BLaER1 (cell line): ENCODE data around the gene IPO7.
A peak's percentile ranks its signal among the peaks of the same experiment; 100 is the strongest.

ENCODE experiments used
- H3K27ac ChIP-seq: shearing (Covaris generic); formaldehyde crosslinking; 2 replicates; pipeline ENCODE4 v1.8.1; 2022
- H3K27me3 ChIP-seq: shearing (Covaris generic); formaldehyde crosslinking; 2 replicates; pipeline ENCODE4 v1.8.1; 2022
- H3K36me3 ChIP-seq: shearing (Covaris generic); formaldehyde crosslinking; 2 replicates; pipeline ENCODE4 v1.8.1; 2022
- H3K4me1 ChIP-seq: shearing (Covaris generic); formaldehyde crosslinking; 2 replicates; pipeline ENCODE4 v1.8.1; 2022
- H3K4me2 ChIP-seq: shearing (Covaris generic); formaldehyde crosslinking; 2 replicates; pipeline ENCODE4 v1.8.1; 2022
- H3K4me3 ChIP-seq: shearing (Covaris generic); formaldehyde crosslinking; 2 replicates; pipeline ENCODE4 v1.8.1; 2022
- H3K9ac ChIP-seq: shearing (Covaris generic); formaldehyde crosslinking; 2 replicates; pipeline ENCODE4 v1.8.1; 2022
- H3K9me3 ChIP-seq: shearing (Covaris generic); formaldehyde crosslinking; 2 replicates; pipeline ENCODE4 v1.8.1; 2022
- H4K20me1 ChIP-seq: shearing (Covaris generic); formaldehyde crosslinking; 2 replicates; pipeline ENCODE4 v1.8.1; 2022
- Cebpa-rat ChIP-seq: shearing (Covaris generic); IDR thresholded peaks from 2 replicates; pipeline ENCODE4 v1.8.1; 2022

Gene IPO7

DNA sequence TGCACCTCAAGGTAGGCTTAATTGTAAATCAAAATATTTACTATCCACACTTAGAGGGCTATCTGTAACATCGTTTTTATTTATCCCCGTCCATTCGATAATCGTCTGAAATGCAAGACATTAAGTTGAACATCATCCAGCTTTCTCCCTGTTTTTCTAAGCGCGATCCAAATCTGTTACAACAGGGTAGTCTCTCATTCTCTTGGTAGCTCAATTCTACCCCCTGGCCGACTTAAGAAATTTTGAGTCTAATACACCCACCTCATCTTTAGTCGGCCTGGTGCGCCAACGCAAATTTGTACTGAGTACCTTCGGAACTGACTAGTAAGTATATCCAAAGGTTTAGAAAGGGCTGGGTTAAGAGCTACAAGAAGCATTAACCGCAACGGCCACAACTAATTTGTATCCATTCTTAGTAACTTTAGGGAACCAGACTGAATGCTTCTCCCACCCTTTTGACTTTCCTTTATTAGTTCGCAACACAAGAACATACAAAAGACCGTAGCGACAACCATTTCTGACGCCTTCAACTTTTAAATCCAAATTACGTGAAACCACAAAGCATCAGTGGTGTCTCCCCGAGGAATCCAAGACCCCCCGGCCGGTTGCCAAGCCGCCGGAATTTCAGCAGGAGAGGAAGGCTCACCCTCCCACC, 75.3 kb downstream of the IPO7 start:
- H3K27ac ChIP-seq, result peak overlapping the region; percentile 100
- no peaks in the 10 kb centered on the region for H3K9me3 ChIP-seq
- no peaks in the 10 kb centered on the region for H3K27me3 ChIP-seq
- H3K4me3 ChIP-seq, result peak overlapping the region; percentile 91
- H4K20me1 ChIP-seq, result no peaks in the 10 kb centered on the region
- no peaks in the 10 kb centered on the region for H3K36me3 ChIP-seq
- peak overlapping the region; percentile 100 for H3K9ac ChIP-seq
- H3K4me2 ChIP-seq, result peak overlapping the region; percentile 80
- TF ChIP-seq Cebpa-rat, result no peak
- H3K4me1 ChIP-seq, result peaks cover 28% of the 10 kb centered on the region

DNA sequence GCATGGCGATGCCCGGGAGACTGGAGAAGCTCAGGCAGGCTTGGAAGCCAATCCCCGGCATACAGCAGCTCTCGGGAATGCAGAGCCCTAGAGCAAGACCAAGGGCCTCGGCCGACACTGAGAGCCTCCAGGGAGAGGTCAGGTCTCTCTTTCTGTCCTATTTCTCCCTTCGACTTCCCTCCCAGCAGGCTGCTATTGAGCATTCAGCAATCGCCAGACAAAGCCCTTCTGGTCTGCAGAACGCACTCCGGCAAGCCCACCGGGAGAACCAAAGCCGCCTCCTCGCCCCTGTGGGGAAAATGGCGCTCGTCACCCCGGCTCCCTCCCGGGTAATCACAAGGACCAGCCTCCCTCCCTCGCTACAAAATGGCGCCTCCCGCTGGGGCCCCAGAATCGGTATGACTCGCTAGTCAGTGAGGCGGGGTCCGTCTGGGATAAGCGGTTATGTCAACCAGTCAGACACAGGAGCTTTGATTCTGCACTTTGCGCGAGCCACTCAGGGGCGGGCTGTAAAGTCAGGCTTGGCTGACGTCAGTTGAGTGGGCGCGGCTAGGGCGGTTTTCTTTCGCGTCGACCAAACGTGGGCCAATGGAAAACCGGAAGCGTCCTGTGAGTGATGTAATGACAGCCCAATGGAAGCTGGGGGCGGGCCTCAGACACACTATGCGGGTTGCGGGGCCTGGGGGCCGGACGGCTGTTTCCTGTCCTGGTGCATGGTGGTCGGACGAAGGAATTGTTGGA, 76.0 kb downstream of the IPO7 start, which contains the start of gene ZNF143:
Gene ZNF143 (plus strand): TSS at position 691 of the 741 bp plus-strand sequence. CDS start 10,297 bp downstream, outside the sequence.
- peak within 1 kb of the TSS; percentile 89 for H3K4me2 ChIP-seq
- peak within 1 kb of the TSS; percentile 91 for H3K4me3 ChIP-seq
- no peaks in the 10 kb centered on the region for H3K9me3 ChIP-seq
- H3K4me1 ChIP-seq, result peaks cover 28% of the 10 kb centered on the region
- TF ChIP-seq Cebpa-rat, result no peak
- no peaks in the 10 kb centered on the region for H3K36me3 ChIP-seq
- H3K27me3 ChIP-seq, result no peaks in the 10 kb centered on the region
- peak within 1 kb of the TSS; percentile 100 for H3K9ac ChIP-seq
- no peaks in the 10 kb centered on the region for H4K20me1 ChIP-seq
- H3K27ac ChIP-seq, result peak within 1 kb of the TSS; percentile 100

GRCh38 chr11:9461063-9461759, 76.8 kb downstream of the IPO7 start:
- H3K36me3 ChIP-seq, result peaks cover 6% of the 10 kb centered on the region; the same call in 1 of the 2 replicates

DNA sequence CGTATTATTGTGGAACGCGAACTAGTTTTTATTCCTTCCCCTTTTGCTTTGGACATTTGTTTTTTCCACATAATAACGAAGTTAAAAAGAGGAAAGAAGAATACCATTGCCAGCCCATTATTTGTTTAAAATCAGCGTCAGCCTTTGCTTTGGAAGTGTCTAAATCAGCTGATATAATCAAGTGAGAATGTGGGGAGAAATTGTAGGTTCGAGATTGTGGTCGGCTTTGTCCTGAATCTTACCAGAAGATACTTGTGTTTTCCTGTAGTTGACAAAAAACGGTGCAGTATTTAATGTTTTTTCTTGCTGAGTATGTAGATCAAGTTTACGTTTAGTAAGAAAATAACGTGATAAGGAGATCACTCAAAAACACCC, 77.3 kb downstream of the IPO7 start:
- TF ChIP-seq Cebpa-rat, result no peak
- Histone ChIP-seq H3K27ac (peak overlapping the region; percentile 98), H3K4me3 (peak overlapping the region; percentile 71), H3K9ac (peak overlapping the region; percentile 96), H3K36me3 (peaks cover 9% of the 10 kb centered on the region; the same call in 1 of the 2 replicates), H3K27me3 (no peaks in the 10 kb centered on the region), H3K4me1 (peaks cover 28% of the 10 kb centered on the region), H3K4me2 (peak overlapping the region; percentile 89), H4K20me1 (no peaks in the 10 kb centered on the region), H3K9me3 (no peaks in the 10 kb centered on the region)

More at GRCh38 chr11:9461063-9461759, 76.8 kb downstream of the IPO7 start:
- no peak for TF ChIP-seq Cebpa-rat
- Histone ChIP-seq H3K27ac (peak overlapping the region; percentile 98), H3K4me1 (peaks cover 28% of the 10 kb centered on the region), H3K9ac (peak overlapping the region; percentile 96), H3K4me2 (peak overlapping the region; percentile 89), H4K20me1 (no peaks in the 10 kb centered on the region), H3K27me3 (no peaks in the 10 kb centered on the region), H3K9me3 (no peaks in the 10 kb centered on the region), H3K4me3 (peak overlapping the region; percentile 71)

DNA sequence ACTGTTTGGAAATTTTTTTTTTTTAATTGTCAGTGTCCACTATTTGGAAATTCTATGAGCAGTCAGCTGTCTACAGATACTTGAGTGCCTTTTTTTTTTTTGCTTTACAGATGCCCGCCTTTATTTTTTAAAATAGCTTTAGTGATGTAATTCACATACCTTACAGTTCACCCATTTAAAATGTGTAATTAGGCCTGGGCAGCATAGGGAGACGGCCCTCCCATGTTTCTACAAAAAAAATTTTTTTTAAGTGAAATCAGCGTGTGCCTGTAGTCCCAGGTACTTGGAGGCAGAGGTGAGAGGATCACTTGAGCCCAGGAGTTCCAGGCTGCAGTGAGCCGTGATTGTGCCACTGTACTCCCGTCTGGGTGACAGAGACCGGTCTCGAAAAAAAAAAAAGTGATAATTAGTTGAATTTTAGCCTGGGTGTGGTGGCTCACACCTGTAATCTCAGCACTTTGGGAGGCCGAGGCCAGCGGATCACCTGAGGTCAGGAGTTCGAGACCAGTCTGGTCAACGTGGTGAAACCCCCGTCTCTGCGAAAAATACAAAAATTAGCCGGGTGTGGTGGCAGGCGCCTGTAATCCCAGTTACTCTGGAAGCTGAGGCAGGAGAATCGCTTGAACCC, 77.8 kb downstream of the IPO7 start:
- peaks cover 12% of the 10 kb centered on the region; the same call in 1 of the 2 replicates for H3K36me3 ChIP-seq
- H3K4me3 ChIP-seq, result peak overlapping the region; percentile 71
- no peaks in the 10 kb centered on the region for H4K20me1 ChIP-seq
- peak overlapping the region; percentile 96 for H3K9ac ChIP-seq
- H3K4me1 ChIP-seq, result peaks cover 28% of the 10 kb centered on the region
- H3K27ac ChIP-seq, result peak overlapping the region; percentile 98
- no peaks in the 10 kb centered on the region for H3K27me3 ChIP-seq
- H3K9me3 ChIP-seq, result no peaks in the 10 kb centered on the region
- H3K4me2 ChIP-seq, result peak overlapping the region; percentile 89
- no peak for TF ChIP-seq Cebpa-rat

GRCh38 chr11:9462806-9463537, 78.5 kb downstream of the IPO7 start:
- Histone ChIP-seq H3K27ac (peak overlapping the region; percentile 98), H3K27me3 (no peaks in the 10 kb centered on the region), H3K4me3 (no peak overlapping the region), H3K4me1 (peaks cover 28% of the 10 kb centered on the region), H3K9ac (peak overlapping the region; percentile 96; the same call in 1 of the 2 replicates), H3K9me3 (no peaks in the 10 kb centered on the region), H4K20me1 (no peaks in the 10 kb centered on the region), H3K4me2 (peak overlapping the region; percentile 89), H3K36me3 (peaks cover 14% of the 10 kb centered on the region; the same call in 1 of the 2 replicates)
- no peak for TF ChIP-seq Cebpa-rat

GRCh38 chr11:9470765-9471164, 86.3 kb downstream of the IPO7 start:
- peaks cover 74% of the 10 kb centered on the region for H3K36me3 ChIP-seq
- no peaks in the 10 kb centered on the region for H3K9me3 ChIP-seq
- H3K27me3 ChIP-seq, result no peaks in the 10 kb centered on the region
- H3K9ac ChIP-seq, result no peak overlapping the region
- no peak for TF ChIP-seq Cebpa-rat
- H3K4me3 ChIP-seq, result no peak overlapping the region
- H3K4me2 ChIP-seq, result no peak overlapping the region
- H3K27ac ChIP-seq, result no peak overlapping the region
- H4K20me1 ChIP-seq, result no peaks in the 10 kb centered on the region
- H3K4me1 ChIP-seq, result no peaks in the 10 kb centered on the region

GRCh38 chr11:9473408-9473807, 89.0 kb downstream of the IPO7 start:
- H3K27me3 ChIP-seq, result no peaks in the 10 kb centered on the region
- peaks cover 85% of the 10 kb centered on the region for H3K36me3 ChIP-seq
- H3K9me3 ChIP-seq, result no peaks in the 10 kb centered on the region
- no peak overlapping the region for H3K4me2 ChIP-seq
- no peak overlapping the region for H3K4me3 ChIP-seq
- no peak for TF ChIP-seq Cebpa-rat
- no peak overlapping the region for H3K9ac ChIP-seq
- H3K4me1 ChIP-seq, result no peaks in the 10 kb centered on the region
- H3K27ac ChIP-seq, result no peak overlapping the region
- no peaks in the 10 kb centered on the region for H4K20me1 ChIP-seq

GRCh38 chr11:9479899-9480298, 95.4 kb downstream of the IPO7 start:
- Histone ChIP-seq H4K20me1 (no peaks in the 10 kb centered on the region), H3K4me2 (no peak overlapping the region), H3K9me3 (no peaks in the 10 kb centered on the region), H3K4me1 (peaks cover 5% of the 10 kb centered on the region; the same call in 1 of the 2 replicates), H3K36me3 (peaks cover 94% of the 10 kb centered on the region), H3K9ac (no peak overlapping the region), H3K27me3 (no peaks in the 10 kb centered on the region), H3K27ac (no peak overlapping the region), H3K4me3 (no peak overlapping the region)
- TF ChIP-seq Cebpa-rat, result no peak
